ENCODE data around the gene SLC6A3.

Gene SLC6A3

GRCh38 chr5:1435369-1435768 lies 9.9 kb downstream of the SLC6A3 start:
- DNase-seq (ENCODE audit: low read depth): no peak
- TF ChIP-seq, protein P1, sequence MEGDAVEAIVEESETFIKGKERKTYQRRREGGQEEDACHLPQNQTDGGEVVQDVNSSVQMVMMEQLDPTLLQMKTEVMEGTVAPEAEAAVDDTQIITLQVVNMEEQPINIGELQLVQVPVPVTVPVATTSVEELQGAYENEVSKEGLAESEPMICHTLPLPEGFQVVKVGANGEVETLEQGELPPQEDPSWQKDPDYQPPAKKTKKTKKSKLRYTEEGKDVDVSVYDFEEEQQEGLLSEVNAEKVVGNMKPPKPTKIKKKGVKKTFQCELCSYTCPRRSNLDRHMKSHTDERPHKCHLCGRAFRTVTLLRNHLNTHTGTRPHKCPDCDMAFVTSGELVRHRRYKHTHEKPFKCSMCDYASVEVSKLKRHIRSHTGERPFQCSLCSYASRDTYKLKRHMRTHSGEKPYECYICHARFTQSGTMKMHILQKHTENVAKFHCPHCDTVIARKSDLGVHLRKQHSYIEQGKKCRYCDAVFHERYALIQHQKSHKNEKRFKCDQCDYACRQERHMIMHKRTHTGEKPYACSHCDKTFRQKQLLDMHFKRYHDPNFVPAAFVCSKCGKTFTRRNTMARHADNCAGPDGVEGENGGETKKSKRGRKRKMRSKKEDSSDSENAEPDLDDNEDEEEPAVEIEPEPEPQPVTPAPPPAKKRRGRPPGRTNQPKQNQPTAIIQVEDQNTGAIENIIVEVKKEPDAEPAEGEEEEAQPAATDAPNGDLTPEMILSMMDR (IDR thresholded peaks at IDR 0.05; ENCODE audit: control insufficient read depth, extremely low read depth, insufficient read depth): no peak
- H3K4me3 ChIP-seq (ENCODE audit: low read depth, low read length): no peak overlapping the region

DNA sequence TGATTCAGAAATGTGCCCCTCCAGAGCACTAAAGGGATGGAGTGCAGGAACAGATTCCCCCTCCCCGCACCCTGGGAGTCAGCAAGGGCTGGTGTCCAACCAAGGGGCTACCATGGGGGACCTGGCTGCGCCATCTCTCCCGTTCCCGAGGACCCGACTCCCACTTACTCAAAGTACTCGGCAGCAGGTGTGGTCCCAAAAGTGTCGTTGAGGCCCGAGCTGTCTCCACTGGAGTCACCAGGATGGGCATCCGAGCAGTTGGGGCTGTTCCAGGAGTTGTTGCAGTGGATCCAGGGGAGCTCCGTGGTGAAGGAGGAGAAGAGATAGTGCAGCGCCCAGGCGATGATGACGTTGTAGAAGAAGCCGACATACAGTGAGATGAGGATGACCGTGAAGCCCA lies 12.9 kb downstream of the SLC6A3 start:
- DNase-seq (ENCODE audit: low read depth): no peak
- H3K4me3 ChIP-seq (ENCODE audit: low read depth, low read length): no peak overlapping the region
- TF ChIP-seq, protein P1 (IDR thresholded peaks at IDR 0.05; ENCODE audit: control insufficient read depth, extremely low read depth, insufficient read depth): no peak

DNA sequence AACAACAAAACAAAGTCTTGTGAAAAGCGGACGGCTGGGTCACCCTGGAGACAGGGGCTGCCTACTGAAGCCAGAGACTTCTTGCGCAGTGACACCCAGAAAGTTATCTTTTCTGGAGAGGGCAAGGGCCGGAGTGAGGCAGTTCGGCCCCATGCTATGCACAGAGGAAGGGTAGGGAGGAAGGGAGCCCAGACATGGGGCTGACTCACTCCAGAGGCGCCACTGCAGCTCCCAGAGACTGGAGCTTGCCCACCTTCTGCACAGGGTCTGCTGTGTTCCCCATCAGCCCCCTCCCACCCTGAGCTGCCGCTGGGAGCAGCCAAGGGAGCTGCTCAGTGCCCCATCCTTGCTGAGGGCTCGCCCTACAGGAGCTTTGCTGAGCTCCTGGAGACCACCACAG lies 13.3 kb downstream of the SLC6A3 start:
- H3K4me3 ChIP-seq (ENCODE audit: low read depth, low read length): no peak overlapping the region
- TF ChIP-seq, protein P1 (IDR thresholded peaks at IDR 0.05; ENCODE audit: control insufficient read depth, extremely low read depth, insufficient read depth): no peak
- no peak for DNase-seq (ENCODE audit: low read depth)

DNA sequence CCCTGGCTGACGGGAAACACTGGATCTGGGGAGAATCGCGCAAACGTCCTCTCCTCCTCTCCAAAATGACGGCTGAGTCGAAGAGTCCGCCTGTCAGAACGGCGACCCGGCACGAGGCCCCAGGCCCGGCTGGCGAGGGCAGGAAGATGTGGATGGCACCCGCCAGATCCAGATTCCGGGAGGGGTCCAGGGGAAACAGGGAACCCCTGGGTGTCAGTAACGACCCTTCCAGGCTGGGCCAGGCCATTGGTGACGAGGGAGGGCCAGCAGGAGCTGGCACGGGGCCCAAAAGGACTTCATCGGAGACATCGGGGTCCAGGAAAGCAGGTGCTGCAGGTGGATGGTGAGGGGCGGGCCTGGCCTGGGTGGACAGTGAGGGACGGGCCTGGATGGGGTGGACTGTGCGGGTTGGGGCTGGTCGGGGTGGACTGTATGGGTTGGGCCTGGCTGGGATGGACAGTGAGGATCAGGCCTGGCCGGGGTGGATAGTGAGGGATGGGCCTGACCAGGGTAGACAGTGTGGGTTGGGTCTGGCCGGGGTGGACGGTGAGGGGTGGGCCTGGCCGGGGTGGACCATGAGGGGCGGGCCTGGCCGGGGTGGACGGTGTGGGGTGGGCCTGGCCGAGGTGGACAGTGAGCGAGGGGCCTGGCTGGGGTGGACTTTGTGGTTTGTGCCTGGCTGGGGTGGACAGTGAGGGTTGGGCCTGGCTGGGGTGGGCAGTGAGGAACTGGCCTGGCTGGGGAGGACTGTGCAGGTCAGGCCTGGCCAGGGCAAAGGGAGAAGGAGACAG lies 14.0 kb downstream of the SLC6A3 start:
- TF ChIP-seq, protein P1 (IDR thresholded peaks at IDR 0.05; ENCODE audit: control insufficient read depth, extremely low read depth, insufficient read depth): no peak

GRCh38 chr5:1430121-1430795 lies 15.0 kb downstream of the SLC6A3 start:
- DNase-seq (ENCODE audit: low read depth): no peak
- TF ChIP-seq, protein P1 (IDR thresholded peaks at IDR 0.05; ENCODE audit: control insufficient read depth, extremely low read depth, insufficient read depth): no peak
- no peak overlapping the region for H3K4me3 ChIP-seq (ENCODE audit: low read depth, low read length)

More for the DNA sequence above, 14.0 kb downstream of the SLC6A3 start:
- no peak for DNase-seq (ENCODE audit: low read depth)
- no peak overlapping the region for H3K4me3 ChIP-seq (ENCODE audit: low read depth, low read length)

- no peak for DNase-seq (ENCODE audit: low read depth)
- TF ChIP-seq, protein P1 (IDR thresholded peaks at IDR 0.05; ENCODE audit: control insufficient read depth, extremely low read depth, insufficient read depth): no peak
Observed at GRCh38 chr5:1429496-1429895, 15.7 kb downstream of the SLC6A3 start.

More at GRCh38 chr5:1429496-1429895, 15.7 kb downstream of the SLC6A3 start:
- no peak overlapping the region for H3K4me3 ChIP-seq (ENCODE audit: low read depth, low read length)
